Lower leg skin (tissue), 4 donors: ENCODE measurements around the gene HBE1. TPM values are rescaled to one million over a fixed set of nuclear protein-coding genes. Genes with fewer than 3 reads are reported as not detected.
A peak's percentile ranks its signal among the peaks of the same experiment; 100 is the strongest.

Source experiments
- DNase-seq, 2 donors: peaks; one replicate each; pipeline ENCODE4 v3.0.0-alpha.2; 2019; ENCODE audit warnings: low spot score in 2 of 2
- H3K4me3 ChIP-seq: fragments of 200-600 bp; sonication (generic); 2 replicates; pipeline ENCODE4 v1.5.1; 2017; ENCODE audit warnings: mild to moderate bottlenecking, low read depth; ENCODE audit not compliant: poor library complexity, severe bottlenecking
- POLR2A ChIP-seq, 2 donors: fragments of 450-650 bp; IDR thresholded peaks; one replicate each; pipeline ENCODE4 v1.6.1; 2016 to 2017; ENCODE audit warnings: antibody characterized with exemption in 2 of 2, mild to moderate bottlenecking in 1 of 2, moderate library complexity in 1 of 2
- WGBS, 2 donors: methylation state at CpG; one replicate each; pipeline ENCODE4 v1.1.5; 2018; 5-methylcytosine and 5-hydroxymethylcytosine counted together
- intact Hi-C: fragments of 100-400 bp; cut with DNase I; formaldehyde crosslinking; loops from one replicate; pipeline ENCODE4 v1.15.0; 2023; ENCODE audit warnings: low total_unique reads
- total RNA-seq, 4 donors: library from RNA; depleted of rRNA; stranded (reverse); fragments of >200 nt; gene quantifications; one replicate each; pipeline ENCODE4 v1.1.0, GENCODE V29; 2016
- TF ChIP-seq, protein P1 (sequence below), 3 donors: fragments of 450-650 bp; IDR thresholded peaks; one replicate each; pipeline ENCODE4 v1.5.1; 2016; ENCODE audit warnings: antibody characterized with exemption in 3 of 3, mild to moderate bottlenecking in 3 of 3, moderate library complexity in 2 of 3

HBE1 gene
- total RNA-seq, 4 donors from 2014 or later = not detected

DNA sequence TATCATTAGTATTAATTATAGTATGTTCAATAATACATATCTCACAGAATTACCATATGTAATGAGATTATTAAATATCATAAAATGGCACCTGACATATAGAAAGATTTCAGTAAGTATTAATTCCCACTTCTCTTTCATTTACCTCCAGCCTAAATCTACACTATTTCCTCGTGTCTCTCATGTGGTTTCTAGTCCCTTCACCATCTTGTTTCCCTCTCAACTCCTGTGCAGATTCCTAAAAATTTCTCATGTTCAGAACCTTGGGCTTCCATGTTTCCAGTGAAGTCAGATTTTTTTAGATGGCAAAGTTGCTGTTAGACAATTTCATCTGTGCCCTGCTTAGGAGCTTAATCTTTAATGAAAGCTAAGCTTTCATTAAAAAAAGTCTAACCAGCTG lies 14.1 kb upstream of the HBE1 start:
- H3K4me3 ChIP-seq = no peak overlapping the region
- 65 to 68% methylated on average over 1 of the region's 1 CpG for WGBS, 2 donors

DNA sequence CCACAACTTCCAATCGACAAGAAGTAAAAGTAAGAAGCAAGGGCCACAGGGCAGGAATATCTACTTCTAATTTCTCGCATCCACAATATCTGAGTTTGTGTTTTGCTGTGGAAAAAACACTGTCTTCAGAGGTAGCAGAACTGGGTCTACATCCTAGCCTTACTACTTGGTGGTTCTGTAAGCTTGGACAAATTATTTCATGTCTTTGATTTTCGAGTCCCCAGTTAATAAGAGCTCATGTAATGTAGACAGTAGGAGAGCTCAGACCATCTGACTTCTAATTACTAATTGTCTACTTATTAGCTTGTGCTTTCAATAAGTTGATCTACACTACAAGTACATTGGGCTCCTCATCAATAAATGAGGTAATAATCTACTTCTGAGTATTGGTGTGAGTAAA lies 13.3 kb upstream of the HBE1 start:
- no peak overlapping the region for H3K4me3 ChIP-seq
- intact Hi-C loops = no loop called here
- no peak for DNase-seq
- TF ChIP-seq POLR2A (IDR thresholded peaks at IDR 0.05) = no peak
- TF ChIP-seq, protein P1, sequence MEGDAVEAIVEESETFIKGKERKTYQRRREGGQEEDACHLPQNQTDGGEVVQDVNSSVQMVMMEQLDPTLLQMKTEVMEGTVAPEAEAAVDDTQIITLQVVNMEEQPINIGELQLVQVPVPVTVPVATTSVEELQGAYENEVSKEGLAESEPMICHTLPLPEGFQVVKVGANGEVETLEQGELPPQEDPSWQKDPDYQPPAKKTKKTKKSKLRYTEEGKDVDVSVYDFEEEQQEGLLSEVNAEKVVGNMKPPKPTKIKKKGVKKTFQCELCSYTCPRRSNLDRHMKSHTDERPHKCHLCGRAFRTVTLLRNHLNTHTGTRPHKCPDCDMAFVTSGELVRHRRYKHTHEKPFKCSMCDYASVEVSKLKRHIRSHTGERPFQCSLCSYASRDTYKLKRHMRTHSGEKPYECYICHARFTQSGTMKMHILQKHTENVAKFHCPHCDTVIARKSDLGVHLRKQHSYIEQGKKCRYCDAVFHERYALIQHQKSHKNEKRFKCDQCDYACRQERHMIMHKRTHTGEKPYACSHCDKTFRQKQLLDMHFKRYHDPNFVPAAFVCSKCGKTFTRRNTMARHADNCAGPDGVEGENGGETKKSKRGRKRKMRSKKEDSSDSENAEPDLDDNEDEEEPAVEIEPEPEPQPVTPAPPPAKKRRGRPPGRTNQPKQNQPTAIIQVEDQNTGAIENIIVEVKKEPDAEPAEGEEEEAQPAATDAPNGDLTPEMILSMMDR (IDR thresholded peaks at IDR 0.05) = no peak
- WGBS, 2 donors = 74 to 76% methylated on average over 3 of the region's 3 CpGs

More for the DNA sequence above, 14.1 kb upstream of the HBE1 start:
- intact Hi-C loops = no loop called here
- TF ChIP-seq POLR2A (IDR thresholded peaks at IDR 0.05) = no peak
- TF ChIP-seq, protein P1 (IDR thresholded peaks at IDR 0.05) = no peak
- no peak for DNase-seq

DNA sequence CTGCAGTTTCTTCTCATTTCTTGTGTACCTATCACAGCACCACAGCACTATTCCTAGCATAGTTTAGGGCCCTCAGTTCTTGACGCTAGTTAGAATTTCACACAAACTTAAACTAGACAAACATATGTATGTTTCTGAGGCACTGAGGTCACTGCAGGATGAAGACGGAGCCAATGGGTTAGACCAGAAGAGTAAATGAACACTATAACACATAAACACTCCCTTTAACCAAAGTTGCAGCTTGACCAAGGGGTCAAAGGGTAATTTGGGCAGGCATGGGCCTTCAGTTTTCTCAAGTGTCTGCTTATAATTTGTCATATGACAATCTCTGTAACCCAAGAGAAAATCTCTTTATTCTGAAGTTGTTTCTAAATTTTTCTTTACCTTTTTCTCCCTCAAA lies 12.9 kb upstream of the HBE1 start:
- DNase-seq = no peak
- intact Hi-C loops = no loop called here
- WGBS, 2 donors = 92 to 93% methylated on average over 2 of the region's 2 CpGs
- no peak overlapping the region for H3K4me3 ChIP-seq
- no peak for TF ChIP-seq POLR2A (IDR thresholded peaks at IDR 0.05)
- TF ChIP-seq, protein P1 (IDR thresholded peaks at IDR 0.05) = no peak

DNA sequence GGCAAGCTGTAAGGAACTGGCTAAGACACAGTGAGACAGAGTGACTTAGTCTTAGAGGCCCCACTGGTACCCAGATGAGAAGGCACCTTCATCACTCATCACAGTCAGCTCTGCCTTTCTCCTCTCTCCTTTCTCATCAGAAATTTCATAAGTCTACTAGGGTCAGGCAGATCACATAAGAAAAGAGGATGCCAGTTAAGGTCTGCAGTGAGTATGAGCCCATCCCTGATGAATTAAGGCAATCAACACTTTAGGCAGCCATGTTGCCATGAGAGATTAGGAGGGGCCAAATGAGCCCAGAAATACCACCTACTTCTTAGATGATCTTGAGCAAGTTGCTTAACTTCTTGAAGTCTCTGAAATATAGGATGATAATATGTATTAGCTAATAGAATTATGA lies 11.9 kb upstream of the HBE1 start:
- intact Hi-C loops = no loop called here
- TF ChIP-seq POLR2A (IDR thresholded peaks at IDR 0.05) = no peak
- TF ChIP-seq, protein P1 (IDR thresholded peaks at IDR 0.05) = no peak
- no peak for DNase-seq
- H3K4me3 ChIP-seq = no peak overlapping the region

DNA sequence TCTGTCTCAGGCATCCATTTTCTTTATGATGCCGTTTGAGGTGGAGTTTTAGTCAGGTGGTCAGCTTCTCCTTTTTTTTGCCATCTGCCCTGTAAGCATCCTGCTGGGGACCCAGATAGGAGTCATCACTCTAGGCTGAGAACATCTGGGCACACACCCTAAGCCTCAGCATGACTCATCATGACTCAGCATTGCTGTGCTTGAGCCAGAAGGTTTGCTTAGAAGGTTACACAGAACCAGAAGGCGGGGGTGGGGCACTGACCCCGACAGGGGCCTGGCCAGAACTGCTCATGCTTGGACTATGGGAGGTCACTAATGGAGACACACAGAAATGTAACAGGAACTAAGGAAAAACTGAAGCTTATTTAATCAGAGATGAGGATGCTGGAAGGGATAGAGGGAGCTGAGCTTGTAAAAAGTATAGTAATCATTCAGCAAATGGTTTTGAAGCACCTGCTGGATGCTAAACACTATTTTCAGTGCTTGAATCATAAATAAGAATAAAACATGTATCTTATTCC lies 10.9 kb upstream of the HBE1 start:
- TF ChIP-seq, protein P1 (IDR thresholded peaks at IDR 0.05) = no peak
- no peak for TF ChIP-seq POLR2A (IDR thresholded peaks at IDR 0.05)
- intact Hi-C loops = no loop called here
- no peak overlapping the region for H3K4me3 ChIP-seq
- DNase-seq = peak in 1 of 2 donors; percentile 51
- WGBS, 2 donors = 44 to 49% methylated on average over 3 of the region's 3 CpGs

DNA sequence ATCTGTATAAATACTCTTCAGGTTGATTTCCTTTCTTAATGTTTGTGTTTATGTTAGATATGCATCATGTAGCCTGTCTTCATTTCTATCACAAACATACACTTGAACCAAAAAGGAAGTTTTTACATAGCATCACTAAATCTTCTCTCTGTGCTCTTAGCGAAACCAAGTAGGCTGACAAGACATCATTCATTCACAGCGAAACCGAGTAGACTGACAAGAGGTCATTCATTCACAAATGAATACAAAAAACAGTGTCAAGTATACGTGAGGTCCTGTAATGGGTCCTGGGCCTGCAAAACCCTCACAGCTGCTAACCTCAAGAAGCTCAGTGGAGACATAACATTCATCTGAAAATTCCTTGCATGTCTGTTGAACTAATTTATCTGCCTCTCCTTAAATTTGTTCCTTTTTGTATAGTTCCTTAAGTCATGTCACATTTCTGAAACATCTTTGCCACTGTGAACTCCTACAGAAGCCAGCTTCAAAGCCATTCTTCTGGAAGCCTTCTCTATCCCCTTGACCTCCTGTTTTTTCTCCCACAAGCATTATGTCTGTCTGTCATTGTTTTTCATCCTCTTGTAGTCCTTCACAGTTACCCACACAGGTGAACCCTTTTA lies 9.8 kb upstream of the HBE1 start:
- TF ChIP-seq POLR2A (IDR thresholded peaks at IDR 0.05) = no peak
- TF ChIP-seq, protein P1 (IDR thresholded peaks at IDR 0.05) = no peak
- DNase-seq = no peak
- intact Hi-C loops = no loop called here
- no peak overlapping the region for H3K4me3 ChIP-seq
- 87% methylated on average over 4 of the region's 4 CpGs for WGBS, 2 donors
